Heart right ventricle (tissue), 16 donors: ENCODE measurements around the gene EFNA5. TPM values are rescaled to one million over a fixed set of nuclear protein-coding genes. Genes with fewer than 3 reads are reported as not detected.

Experiments used
- ATAC-seq, 8 donors: fragments of 200-7000 bp; cut with Tn5 transposase; one replicate each; pipeline ENCODE4 v1.9.1; 2020; ENCODE audit warnings: mild to moderate bottlenecking in 8 of 8, moderate library complexity in 8 of 8, moderate number of reproducible peaks in 1 of 8
- DNase-seq, 2 donors: peaks; one replicate each; pipeline ENCODE4 v3.0.0-alpha.2; 2020
- H3K27ac ChIP-seq, 10 donors: fragments of 200-600 bp; sonication (generic) in 2 of 10; one replicate each; pipeline versions ENCODE4 v1.5.0 to v1.8.0; 2020 to 2022; ENCODE audit warnings: mild to moderate bottlenecking in 3 of 10
- H3K27me3 ChIP-seq, 7 donors: fragments of 200-600 bp; one replicate each; pipeline ENCODE4 v1.8.0; 2021 to 2022; ENCODE audit warnings: mild to moderate bottlenecking in 2 of 7
- H3K36me3 ChIP-seq, 9 donors: fragments of 200-600 bp; sonication (generic) in 1 of 9; one replicate each; pipeline versions ENCODE4 v1.5.0 to v1.8.0; 2020 to 2022; ENCODE audit warnings: mild to moderate bottlenecking in 2 of 9
- H3K4me1 ChIP-seq, 9 donors: fragments of 200-600 bp; sonication (generic) in 1 of 9; one replicate each; pipeline versions ENCODE4 v1.5.0 to v1.8.0; 2020 to 2022; ENCODE audit warnings: mild to moderate bottlenecking in 4 of 9
- H3K4me3 ChIP-seq, 10 donors: fragments of 200-600 bp; sonication (generic) in 2 of 10; one replicate each; pipeline versions ENCODE4 v1.5.0 to v1.8.0; 2020 to 2022; ENCODE audit warnings: mild to moderate bottlenecking in 7 of 10, moderate library complexity in 2 of 10
- H3K9me3 ChIP-seq, 11 donors: fragments of 200-600 bp in 10 of 11; sonication (generic) in 2 of 11; one replicate each; pipeline versions ENCODE4 v1.5.0 to v1.8.0; 2013 to 2022; ENCODE audit warnings: mild to moderate bottlenecking in 2 of 11, control low read depth in 1 of 11, moderate library complexity in 1 of 11
- CTCF ChIP-seq, 9 donors: fragments of 200-600 bp; sonication (generic) in 2 of 9; IDR thresholded peaks; one replicate each; pipeline versions ENCODE4 v1.5.0 to v1.8.0; 2021 to 2022; ENCODE audit warnings: antibody characterized with exemption in 9 of 9, mild to moderate bottlenecking in 5 of 9, moderate library complexity in 1 of 9
- WGBS, 2 donors: extraction: QIAGEN DNeasy Blood & Tissue Kit; methylation state at CpG; one replicate each; pipeline ENCODE4 v1.1.7; 2013; ENCODE audit warnings: inconsistent platforms in 1 of 2; 5-methylcytosine and 5-hydroxymethylcytosine counted together
- intact Hi-C, 10 donors: fragments of 100-400 bp; cut with DNase I; formaldehyde crosslinking; loops; one replicate each; pipeline versions ENCODE4 v1.11.1 to v1.14.2; 2022
- polyA plus RNA-seq, 2 donors: library from polyadenylated mRNA; stranded (reverse); fragments of 200-250 nt; gene quantifications; one replicate each; pipeline ENCODE4 v1.2.3, GENCODE V29; 2013
- total RNA-seq, 10 donors: library from RNA; stranded (reverse); fragmentation: NEBNext Ultra II Directional in 3 of 10; extraction: Animal tissue kit (Norgen Biotek cat#: 25700) in 3 of 10; gene quantifications; one replicate each; pipeline versions ENCODE4 v1.2.1 to v1.2.4, GENCODE V29; 2021 to 2023
- donor health status: Arrhythmogenic right ventricular cardiomyopathy.
- donor health status: ischemic (EF 13 %, LVEDD 7.1; RV severe dilation, severe dysfunction).
- donor health status: healthy with polysubstance abuse.
- donor health status: DM: no; HTN: yes; CAD: no.
- donor health status: DM: no; HTN: no; CAD: no.
- donor health status: ischemic (EF 25% LVEDD 6.9; RV normal size, moderate dysfunction).
- donor health status: ischemic (EF 25% LVEDD 5.7; RV mildly dilated, moderate dysfunction).
- donor health status: healthy.
- donor health status: DM: yes; HTN: yes; CAD: no.
- donor health status: Ischemic cardiomyopathy.
- donor health status: ischemic (EF 35%, LVEDD 5.7; RV mildly dilated, moderate dysfunction).
- donor health status: nonischemic (EF 11% LVEDD 7.7; RV severe dilation, severe dysfunction).
- donor health status: DM: yes; HTN: yes; CAD: no.
- donor health status: PGD.
- donor health status: ischemic (EF 29% LVEDD 5.4; RV normal size, mild dysfunction).
- donor health status: nonischemic (EF 23%, LVEDD 6.1; RV moderate dilation, normal function).

EFNA5 gene
- total and polyA plus RNA-seq, 12 donors, result 6.9 to 49.4 (median 33.9) TPM

- DNase-seq (no peak), ATAC-seq (no peak)
- no peak overlapping the region for H3K27ac ChIP-seq
- intact Hi-C loops, result no loop called here
- no peak overlapping the region for H3K4me3 ChIP-seq
- no peaks in the 10 kb centered on the region for H3K36me3 ChIP-seq
- no peak for TF ChIP-seq CTCF (IDR thresholded peaks at IDR 0.05)
- no peaks in the 10 kb centered on the region for H3K9me3 ChIP-seq
- H3K4me1 ChIP-seq, result peaks cover 0 to 9% (median 0%) of the 10 kb centered on the region in 9 donors
- 62 to 72% methylated on average over 7 of the region's 7 CpGs for WGBS, 2 donors
- H3K27me3 ChIP-seq, result no peaks in the 10 kb centered on the region
Observed at GRCh38 chr5:107372723-107373450, 297.9 kb downstream of the EFNA5 start.

- 58 to 73% methylated on average over 6 of the region's 6 CpGs for WGBS, 2 donors
- intact Hi-C loops, result no loop called here
- ATAC-seq (peak; percentile 29 to 70 (median 50)), DNase-seq (no peak)
- Histone ChIP-seq H3K27me3 (no peaks in the 10 kb centered on the region), H3K27ac (no peak overlapping the region), H3K4me1 (peaks cover 0 to 17% (median 0%) of the 10 kb centered on the region in 9 donors), H3K9me3 (no peaks in the 10 kb centered on the region), H3K4me3 (no peak overlapping the region), H3K36me3 (no peaks in the 10 kb centered on the region)
- no peak for TF ChIP-seq CTCF (IDR thresholded peaks at IDR 0.05)
Observed at GRCh38 chr5:107370396-107370968, 300.3 kb downstream of the EFNA5 start.

GRCh38 chr5:107369622-107370021 is 301.1 kb downstream of the EFNA5 start:
- H3K9me3 ChIP-seq, result no peaks in the 10 kb centered on the region
- H3K4me1 ChIP-seq, result peaks cover 0 to 26% (median 0%) of the 10 kb centered on the region in 9 donors
- TF ChIP-seq CTCF (IDR thresholded peaks at IDR 0.05), result no peak
- 90 to 100% methylated on average over 1 of the region's 1 CpG for WGBS, 2 donors
- H3K27me3 ChIP-seq, result no peaks in the 10 kb centered on the region
- no peak overlapping the region for H3K4me3 ChIP-seq
- ATAC-seq (no peak), DNase-seq (no peak)
- H3K36me3 ChIP-seq, result no peaks in the 10 kb centered on the region
- intact Hi-C loops, result no loop called here
- H3K27ac ChIP-seq, result no peak overlapping the region

- no peak overlapping the region for H3K4me3 ChIP-seq
- DNase-seq (no peak), ATAC-seq (no peak)
- no peaks in the 10 kb centered on the region for H3K36me3 ChIP-seq
- H3K4me1 ChIP-seq, result peaks cover 0 to 30% (median 0%) of the 10 kb centered on the region in 9 donors
- no peaks in the 10 kb centered on the region for H3K9me3 ChIP-seq
- TF ChIP-seq CTCF (IDR thresholded peaks at IDR 0.05), result no peak
- no peaks in the 10 kb centered on the region for H3K27me3 ChIP-seq
- WGBS, 2 donors, result 87 to 89% methylated on average over 7 of the region's 7 CpGs
- intact Hi-C loops, result no loop called here
- H3K27ac ChIP-seq, result no peak overlapping the region
Observed at GRCh38 chr5:107368615-107369014, 302.1 kb downstream of the EFNA5 start.
